ENCODE data around the gene TEX36. TPM values are rescaled to one million over a fixed set of nuclear protein-coding genes. Genes with fewer than 3 reads are reported as not detected.

The TEX36 gene
- polyA plus RNA-seq, 1 experiment, result not detected

DNA sequence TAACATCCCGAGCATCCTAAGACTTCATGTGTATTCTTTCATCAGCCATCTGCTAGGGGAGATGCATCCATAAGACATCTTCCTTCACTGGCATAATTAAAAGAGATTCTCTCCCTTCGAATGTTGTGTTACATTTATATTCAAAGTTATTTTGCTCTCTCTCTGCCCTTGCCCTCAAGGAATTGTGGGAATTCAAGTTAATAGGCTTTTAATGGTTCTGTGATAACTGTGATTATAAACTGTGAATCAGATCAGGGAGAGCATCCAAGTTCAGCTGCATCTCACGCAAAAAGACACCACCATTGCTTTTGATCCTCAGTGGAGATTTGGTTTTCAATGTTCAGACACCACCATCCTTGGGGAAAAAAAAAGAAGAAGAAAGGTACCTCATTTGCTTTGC, 9.2 kb upstream of the TEX36 start:
- TF ChIP-seq, protein P1, sequence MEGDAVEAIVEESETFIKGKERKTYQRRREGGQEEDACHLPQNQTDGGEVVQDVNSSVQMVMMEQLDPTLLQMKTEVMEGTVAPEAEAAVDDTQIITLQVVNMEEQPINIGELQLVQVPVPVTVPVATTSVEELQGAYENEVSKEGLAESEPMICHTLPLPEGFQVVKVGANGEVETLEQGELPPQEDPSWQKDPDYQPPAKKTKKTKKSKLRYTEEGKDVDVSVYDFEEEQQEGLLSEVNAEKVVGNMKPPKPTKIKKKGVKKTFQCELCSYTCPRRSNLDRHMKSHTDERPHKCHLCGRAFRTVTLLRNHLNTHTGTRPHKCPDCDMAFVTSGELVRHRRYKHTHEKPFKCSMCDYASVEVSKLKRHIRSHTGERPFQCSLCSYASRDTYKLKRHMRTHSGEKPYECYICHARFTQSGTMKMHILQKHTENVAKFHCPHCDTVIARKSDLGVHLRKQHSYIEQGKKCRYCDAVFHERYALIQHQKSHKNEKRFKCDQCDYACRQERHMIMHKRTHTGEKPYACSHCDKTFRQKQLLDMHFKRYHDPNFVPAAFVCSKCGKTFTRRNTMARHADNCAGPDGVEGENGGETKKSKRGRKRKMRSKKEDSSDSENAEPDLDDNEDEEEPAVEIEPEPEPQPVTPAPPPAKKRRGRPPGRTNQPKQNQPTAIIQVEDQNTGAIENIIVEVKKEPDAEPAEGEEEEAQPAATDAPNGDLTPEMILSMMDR (IDR thresholded peaks at IDR 0.05; ENCODE audit: low read depth, low read length), result no peak
- peaks cover 3% of the 10 kb centered on the region for H3K27me3 ChIP-seq (ENCODE audit: control insufficient read depth, insufficient read depth, low read length)
- no peak overlapping the region for H3K27ac ChIP-seq (ENCODE audit: low read depth, low read length)
- ChIA-PET POLR2A (interaction anchor here (0.7 kb wide), 1 partner anchor 486 kb away, joined by 3 read pairs; no protein-coding TSS in a partner anchor), CTCF (no interaction called here)
- H3K9me3 ChIP-seq (ENCODE audit: control insufficient read depth, insufficient read depth, low read length), result no peaks in the 10 kb centered on the region
- H3K4me3 ChIP-seq (ENCODE audit: low read depth, low read length), result no peak overlapping the region
- no peak for DNase-seq (ENCODE audit: low read depth, low spot score)

DNA sequence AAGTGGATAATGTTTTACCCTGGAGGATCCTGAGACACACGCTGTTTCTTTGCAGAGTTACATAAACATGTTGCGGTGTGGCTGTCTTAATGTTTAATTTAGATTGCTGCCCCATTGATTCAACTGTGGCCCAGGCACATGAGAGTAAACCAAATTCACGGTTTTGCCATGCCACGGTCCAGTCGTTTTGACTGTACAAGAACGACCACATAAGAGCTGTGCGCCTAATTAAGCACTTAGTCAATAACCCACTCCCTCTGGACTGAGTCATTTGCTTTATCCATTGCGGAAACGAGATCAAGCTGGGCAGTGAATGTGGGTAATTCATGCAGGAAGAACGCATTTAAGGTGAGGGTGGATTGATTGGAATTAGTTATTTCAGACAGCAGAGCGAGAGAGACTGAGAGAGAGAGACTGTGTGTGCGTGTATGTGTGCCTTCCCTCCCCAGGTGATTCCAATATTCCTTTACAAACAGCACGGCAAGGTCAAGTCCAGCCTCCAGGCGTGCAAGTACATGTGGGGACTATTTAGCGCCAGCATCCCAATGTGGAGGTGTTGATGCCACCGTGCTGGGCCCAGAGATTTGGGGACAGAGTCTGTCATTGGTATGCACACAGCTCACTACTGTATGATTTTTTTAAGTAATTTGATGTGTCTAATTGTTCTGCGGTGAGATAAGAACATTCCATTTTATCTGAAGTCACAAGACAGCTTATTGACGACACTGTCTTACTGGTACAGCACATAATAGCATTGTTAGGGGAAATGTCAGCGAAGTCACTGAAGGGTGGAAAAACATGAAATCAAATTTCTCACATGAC, 8.4 kb upstream of the TEX36 start:
- CTCF ChIA-PET, result no interaction called here
- Histone ChIP-seq H3K27me3 (ENCODE audit: control insufficient read depth, insufficient read depth, low read length) (peaks cover 3% of the 10 kb centered on the region), H3K4me3 (ENCODE audit: low read depth, low read length) (no peak overlapping the region), H3K9me3 (ENCODE audit: control insufficient read depth, insufficient read depth, low read length) (no peaks in the 10 kb centered on the region), H3K27ac (ENCODE audit: low read depth, low read length) (no peak overlapping the region)
- TF ChIP-seq, protein P1 (IDR thresholded peaks at IDR 0.05; ENCODE audit: low read depth, low read length), result no peak
- DNase-seq (ENCODE audit: low read depth, low spot score), result no peak
- POLR2A ChIA-PET, result no interaction called here

DNA sequence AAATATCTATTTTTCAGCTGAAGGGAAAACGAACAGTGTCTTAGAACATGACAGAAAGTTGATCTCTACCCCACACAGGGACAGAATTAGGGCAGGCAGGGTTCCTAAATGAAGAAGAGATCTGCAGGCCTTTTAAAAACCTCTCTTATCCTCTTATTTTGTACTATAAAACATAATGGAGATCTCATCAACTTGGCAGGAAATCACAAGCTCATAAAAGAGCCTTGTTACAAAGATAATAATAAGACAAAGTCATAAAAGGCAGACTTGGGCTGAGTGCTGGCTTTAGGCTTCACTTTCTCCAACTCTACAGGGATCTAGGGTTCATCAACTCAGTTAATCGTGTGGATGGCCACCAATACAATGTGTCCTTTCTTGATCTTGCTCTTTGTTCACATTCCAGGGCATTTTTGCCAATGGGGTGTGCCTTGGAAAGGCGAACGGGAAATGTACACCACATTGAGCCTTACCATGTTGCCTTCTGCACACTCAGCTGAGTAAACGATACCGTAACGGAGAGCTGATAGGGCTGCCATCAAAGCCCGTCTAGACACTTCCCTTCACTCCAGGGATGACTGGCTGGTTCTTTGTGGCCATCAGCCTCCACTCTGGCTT, 7.1 kb upstream of the TEX36 start:
- POLR2A ChIA-PET, result interaction anchor here (0.6 kb wide), 1 partner anchor 11 kb away, joined by 3 read pairs; no protein-coding TSS in a partner anchor

DNA sequence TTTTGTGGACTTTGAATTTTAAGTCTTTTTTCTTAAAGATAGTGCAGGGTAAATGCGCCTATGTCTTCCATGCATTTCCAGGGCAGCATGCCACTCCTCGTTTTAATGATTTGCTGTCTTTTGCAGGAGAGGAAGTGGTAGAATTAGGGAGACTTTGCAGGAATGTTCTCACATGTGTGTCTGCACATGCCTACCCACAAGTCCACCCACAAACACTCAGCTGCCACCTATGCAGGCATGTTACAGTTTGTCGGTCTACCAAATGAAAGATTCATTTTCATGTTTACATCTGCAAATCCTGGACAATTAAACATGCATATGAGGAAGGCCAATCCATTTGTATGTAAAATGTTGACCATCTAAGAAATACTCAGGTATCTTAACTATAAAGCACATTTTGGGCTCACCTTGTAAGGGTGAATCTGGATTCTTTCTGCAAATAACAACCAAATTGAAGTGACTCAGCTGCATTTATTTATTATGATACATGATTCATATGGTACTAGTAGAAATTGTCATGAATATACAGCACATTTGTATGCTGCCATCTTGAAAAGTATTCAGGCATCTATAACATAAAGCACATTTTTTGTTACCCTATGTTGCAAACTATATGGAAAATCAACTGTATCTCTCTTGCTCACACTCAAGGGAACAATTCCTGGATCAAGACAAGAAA, 4.7 kb upstream of the TEX36 start:
- POLR2A ChIA-PET, result no interaction called here

More for the DNA sequence above, 7.1 kb upstream of the TEX36 start:
- Histone ChIP-seq H3K27ac (ENCODE audit: low read depth, low read length) (no peak overlapping the region), H3K4me3 (ENCODE audit: low read depth, low read length) (no peak overlapping the region), H3K27me3 (ENCODE audit: control insufficient read depth, insufficient read depth, low read length) (peaks cover 3% of the 10 kb centered on the region), H3K9me3 (ENCODE audit: control insufficient read depth, insufficient read depth, low read length) (no peaks in the 10 kb centered on the region)
- CTCF ChIA-PET, result interaction anchor here (1.0 kb wide), 1 partner anchor 10 kb away, joined by 3 read pairs; no protein-coding TSS in a partner anchor
- DNase-seq (ENCODE audit: low read depth, low spot score), result no peak
- TF ChIP-seq, protein P1 (IDR thresholded peaks at IDR 0.05; ENCODE audit: low read depth, low read length), result no peak

More for the DNA sequence above, 4.7 kb upstream of the TEX36 start:
- H3K27ac ChIP-seq (ENCODE audit: low read depth, low read length), result no peak overlapping the region
- CTCF ChIA-PET, result no interaction called here
- no peak overlapping the region for H3K4me3 ChIP-seq (ENCODE audit: low read depth, low read length)
- TF ChIP-seq, protein P1 (IDR thresholded peaks at IDR 0.05; ENCODE audit: low read depth, low read length), result no peak
- no peaks in the 10 kb centered on the region for H3K9me3 ChIP-seq (ENCODE audit: control insufficient read depth, insufficient read depth, low read length)
- H3K27me3 ChIP-seq (ENCODE audit: control insufficient read depth, insufficient read depth, low read length), result peaks cover 6% of the 10 kb centered on the region
- DNase-seq (ENCODE audit: low read depth, low spot score), result no peak

Data from AG04450 (cell line).